Ovary (tissue), 3 donors: ENCODE data around the gene KBTBD7.

ENCODE experiments used
- CTCF ChIP-seq, 3 donors: fragments of 450-650 bp in 2 of 3; fragments of 200-600 bp in 1 of 3; IDR thresholded peaks; one replicate each; pipeline versions ENCODE4 v1.5.1 to v1.8.0; 2016 to 2022; ENCODE audit warnings: antibody characterized with exemption in 3 of 3, mild to moderate bottlenecking in 1 of 3
- POLR2A ChIP-seq: fragments of 450-650 bp; IDR thresholded peaks from one replicate; pipeline ENCODE4 v1.6.1; 2017; ENCODE audit warnings: antibody characterized with exemption, mild to moderate bottlenecking, moderate library complexity
- donor health status: DM: no; HTN: no; CAD: no.

DNA sequence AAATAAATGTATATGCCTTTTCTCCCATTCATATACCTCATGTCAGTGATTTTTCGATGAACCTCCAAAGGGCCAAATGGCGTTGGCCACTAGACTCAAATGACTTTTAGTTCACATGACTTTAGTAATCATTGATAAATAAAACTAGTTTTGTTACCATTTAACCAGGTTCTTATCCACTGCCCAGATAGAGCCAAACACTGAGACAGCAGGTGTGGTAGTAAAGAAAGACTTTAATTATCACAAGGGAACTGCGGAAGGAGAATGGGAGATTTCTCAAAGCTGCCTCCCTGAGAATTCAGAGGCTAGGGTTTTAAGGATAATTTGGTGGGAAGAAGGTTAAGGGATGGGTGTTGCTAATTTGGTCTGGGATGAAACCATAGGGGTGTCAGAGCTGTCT, 42.4 kb downstream of the KBTBD7 start:
- TF ChIP-seq CTCF (IDR thresholded peaks at IDR 0.05): no peak
- no peak for TF ChIP-seq POLR2A
